Measurements from ENCODE around the gene CREB5.
"Not testable (repeated sequence)": the region's sequence is repeated elsewhere in the genome, so short reads cannot be mapped to it uniquely, and the experiment has no call there.

CREB5 gene

DNA sequence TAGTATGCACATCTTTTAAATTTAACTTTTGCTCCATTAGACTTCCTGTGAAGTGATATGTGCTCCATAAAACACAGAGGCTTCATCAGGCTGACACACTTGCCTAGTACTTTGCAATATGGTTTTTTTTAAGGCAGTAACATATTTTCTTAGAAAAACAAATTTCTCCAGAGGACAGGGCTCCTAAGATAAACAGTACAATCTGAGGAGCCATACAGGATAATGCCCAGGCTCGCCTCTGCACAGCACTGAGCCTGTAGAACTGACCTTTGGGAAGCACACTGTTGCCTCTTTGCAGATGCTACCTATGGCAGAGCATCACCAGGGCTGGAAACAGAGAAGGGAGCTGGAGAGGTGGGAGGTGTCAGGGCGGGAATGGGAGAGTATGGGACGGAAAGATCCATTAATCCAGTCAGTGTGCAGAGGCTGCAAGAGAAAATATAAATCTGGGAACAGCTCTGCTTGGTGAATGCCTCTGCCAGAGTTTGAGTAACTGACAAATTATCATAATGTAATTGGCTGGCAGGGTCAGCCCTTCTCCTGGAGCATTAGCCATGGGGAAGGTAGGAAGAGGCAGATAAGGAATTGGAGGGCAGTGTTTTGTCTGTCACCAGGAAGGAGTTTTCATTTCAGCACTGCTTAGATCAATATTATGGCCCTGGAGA is 132.3 kb downstream of the CREB5 start:
- no peak for DNase-seq

DNA sequence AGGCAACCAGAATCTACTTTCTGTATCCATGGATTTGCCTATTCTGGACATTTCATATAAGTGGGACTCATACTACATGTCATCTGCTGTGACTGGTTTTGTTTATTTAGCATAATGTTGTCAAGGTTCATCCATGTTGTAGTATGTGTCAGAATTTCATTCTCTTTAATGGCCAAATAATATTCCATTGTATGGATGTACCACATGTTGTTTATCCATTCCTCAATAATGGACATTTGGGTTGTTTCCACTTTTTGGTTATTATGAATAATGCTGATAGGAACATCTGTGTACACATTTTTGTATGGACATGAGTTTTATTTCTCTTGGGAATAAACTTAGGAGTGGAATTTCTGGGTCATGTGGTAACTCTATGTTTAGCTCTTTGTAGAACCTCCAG is 133.7 kb downstream of the CREB5 start:
- no peak for DNase-seq

DNA sequence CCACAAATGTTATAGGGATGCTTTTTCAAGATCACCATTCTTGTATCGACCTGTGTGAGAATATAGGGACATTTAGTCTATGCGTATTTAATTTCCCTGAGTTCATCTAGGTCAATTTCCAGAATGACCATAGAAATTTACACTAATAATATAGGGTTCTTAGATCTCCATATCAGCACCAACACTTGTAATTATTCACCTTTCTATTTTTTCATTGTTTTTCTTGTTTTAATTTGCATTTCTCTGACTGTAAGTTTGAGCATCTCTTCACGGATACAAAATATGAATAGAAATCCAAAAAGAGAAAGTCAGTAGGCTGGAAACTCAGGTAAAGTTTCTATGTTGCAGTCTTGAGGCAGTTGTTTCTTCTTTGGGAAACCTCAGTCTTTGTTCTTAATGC is 134.8 kb downstream of the CREB5 start:
- DNase-seq: no peak

DNA sequence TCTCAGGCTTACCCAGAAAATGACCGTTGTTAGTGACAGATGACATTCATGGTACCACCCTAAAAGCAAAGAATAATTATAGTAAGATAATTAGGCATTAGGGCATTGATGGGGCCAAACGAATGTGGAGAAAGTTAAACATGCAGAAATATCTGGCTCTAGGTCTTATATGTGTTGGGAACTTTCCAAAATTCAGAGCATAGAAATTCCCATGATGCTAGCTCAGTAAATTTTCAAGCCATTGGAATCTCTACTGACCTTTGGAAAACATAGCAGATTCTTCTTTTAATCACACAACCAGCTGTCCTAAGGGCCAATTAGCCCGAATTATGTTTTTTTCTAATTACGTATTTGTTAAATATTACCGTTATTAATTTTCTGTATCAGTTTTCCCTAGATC is 136.1 kb downstream of the CREB5 start:
- DNase-seq: no peak

DNA sequence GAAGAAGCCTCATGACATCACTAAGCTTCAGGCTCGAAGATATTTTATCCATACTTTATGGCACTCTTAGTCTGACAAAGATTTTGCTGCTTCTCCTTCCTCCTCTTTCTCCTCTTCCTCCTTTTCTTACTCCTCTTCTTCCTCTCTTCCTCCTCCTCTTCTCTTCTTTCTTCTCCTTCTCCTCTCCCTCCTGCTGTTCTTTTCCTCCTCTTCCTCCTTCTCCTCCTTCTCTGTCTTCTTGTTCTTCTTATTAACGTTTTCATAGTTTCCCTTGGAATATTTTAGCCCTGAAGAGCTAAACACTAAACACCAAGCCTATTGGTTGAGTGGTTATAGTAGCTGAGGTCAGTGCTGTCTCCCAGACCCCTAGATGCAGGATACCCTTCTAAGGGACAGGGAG is 137.7 kb downstream of the CREB5 start:
- DNase-seq: no peak

DNA sequence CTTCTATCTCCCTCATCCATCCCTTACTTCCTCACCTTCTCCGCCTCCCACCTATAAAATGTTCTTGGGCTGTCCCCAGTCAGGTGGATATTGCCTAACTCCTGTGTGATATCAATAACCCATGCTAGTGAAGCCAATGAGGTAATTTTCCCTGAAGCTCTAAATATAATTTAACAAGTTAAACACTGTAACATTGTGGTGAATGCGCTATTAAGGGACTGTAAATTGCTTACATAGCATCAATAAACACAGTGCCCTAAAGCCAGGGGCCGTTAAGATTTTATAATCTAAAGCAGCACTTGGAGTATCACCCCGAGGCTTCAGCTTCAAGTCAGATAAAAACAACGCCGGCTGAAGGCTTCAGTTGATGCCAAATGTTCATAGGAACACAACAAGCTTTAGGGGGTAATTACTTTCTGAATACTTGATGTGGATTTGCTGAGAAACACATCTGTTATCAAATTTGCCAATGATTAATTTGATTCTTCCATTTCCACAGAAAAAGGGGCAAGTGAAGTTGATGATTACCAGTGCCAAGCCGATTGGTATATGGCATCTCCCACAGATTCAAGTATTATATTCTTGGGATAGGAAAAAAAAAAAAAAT is 138.4 kb downstream of the CREB5 start:
- no peak for DNase-seq

DNA sequence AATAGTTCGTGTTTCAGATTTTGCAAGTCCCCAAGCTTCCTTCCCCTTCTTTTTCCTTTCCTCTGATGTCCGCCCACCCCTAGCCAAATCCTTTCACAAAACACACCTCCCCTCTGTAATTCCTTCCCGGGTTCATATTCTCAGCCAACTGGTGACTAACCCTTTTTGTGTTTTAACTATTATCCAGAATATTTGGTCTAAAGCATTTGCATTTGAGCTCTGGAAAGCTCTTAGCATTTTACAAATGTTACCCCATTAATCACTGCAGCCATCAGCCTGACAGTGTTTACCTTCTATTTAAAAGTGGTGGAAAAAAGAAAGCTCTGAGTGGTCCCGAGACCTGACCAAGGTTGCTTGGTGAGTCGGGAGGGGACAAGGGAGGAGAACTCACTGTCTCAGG is 139.0 kb downstream of the CREB5 start:
- no peak for DNase-seq

DNA sequence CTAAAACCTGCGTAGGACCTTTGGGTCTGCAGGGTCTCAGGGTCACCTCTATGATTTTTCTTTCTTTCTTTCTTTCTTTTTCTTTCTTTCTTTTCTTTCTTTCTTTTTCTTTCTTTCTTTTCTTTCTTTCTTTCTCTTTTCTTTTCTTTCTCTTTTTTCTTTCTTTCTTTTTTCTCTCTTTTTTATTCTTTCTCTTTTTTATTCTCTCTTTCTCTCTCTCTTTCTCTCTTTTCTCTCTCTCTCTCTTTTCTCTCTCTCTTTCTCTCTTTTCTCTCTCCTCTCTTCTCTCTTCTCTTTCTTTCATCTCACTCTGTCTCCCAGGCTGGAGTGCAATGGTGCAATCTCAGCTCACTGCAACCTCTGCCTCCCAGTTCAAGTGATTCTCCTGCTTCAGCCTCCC is 139.4 kb downstream of the CREB5 start:
- not testable (repeated sequence) for DNase-seq

DNA sequence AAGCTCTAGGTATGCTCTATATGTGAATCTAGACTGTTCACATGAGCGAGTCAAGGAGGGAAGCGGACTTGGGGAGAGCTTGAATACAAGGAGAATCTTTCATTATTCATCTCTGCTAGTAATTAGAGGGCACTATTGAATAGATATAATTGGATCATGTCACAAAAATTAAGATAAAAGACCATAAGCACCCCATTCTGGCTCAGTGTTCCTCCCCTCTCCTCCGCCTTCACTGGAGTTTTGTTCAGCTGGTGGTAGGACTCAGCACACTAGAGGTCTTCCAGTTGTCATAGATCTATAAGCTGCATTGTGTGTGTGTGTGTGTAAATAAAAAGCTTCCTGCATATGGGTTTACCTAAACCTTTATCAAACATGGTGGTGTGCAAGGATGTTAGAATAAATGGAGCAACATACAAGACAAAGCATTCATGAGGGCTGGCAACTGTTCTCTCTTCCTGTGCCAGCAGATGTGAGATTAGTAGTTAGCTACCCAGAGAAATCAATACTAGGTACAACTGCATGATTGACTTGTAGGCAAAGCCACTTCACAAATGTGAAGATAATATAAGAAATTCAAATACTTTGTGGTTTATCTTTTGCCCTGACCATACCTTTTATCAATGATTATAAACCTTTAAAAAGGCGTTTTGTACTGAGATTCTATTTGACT is 142.6 kb downstream of the CREB5 start:
- no peak for DNase-seq

DNA sequence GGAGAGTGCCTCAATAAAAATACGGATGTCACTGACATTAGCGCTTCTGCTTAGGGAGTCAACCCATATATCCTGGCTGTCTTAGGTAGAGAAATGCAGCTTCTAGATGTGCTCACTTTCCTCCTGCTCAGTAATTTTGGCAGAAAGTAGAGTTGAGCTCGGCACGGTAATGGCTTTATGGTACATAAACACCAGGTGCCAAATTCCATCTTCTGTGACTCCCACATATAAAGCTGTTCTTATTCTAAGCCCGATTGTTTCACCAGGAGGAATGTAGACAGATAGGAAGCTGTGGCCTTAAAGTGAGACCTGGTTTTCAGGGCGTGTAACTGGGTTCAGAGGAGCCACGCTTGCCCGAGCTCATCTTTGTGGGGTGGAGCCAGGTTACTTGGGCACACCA is 143.7 kb downstream of the CREB5 start:
- DNase-seq: no peak

DNA sequence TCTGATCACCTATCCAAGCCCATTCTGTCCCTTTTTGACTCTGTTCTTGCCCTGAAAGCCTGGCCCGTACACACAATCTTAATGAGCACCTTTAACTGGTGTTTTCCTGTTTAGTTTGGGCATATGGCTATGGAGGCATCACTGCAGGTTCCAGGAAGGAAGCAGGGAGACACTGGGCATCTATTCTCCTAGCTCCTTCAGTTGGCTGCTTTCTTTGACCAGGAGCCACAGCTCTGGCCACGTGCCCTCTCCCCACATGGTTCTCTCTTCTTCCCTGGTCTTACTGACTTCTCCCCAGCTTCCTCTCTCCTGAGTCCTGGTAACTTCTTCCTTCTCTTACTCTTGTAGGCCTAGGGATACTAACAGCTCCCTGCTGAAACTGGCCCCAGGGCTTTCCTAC is 144.4 kb downstream of the CREB5 start:
- no peak for DNase-seq

DNA sequence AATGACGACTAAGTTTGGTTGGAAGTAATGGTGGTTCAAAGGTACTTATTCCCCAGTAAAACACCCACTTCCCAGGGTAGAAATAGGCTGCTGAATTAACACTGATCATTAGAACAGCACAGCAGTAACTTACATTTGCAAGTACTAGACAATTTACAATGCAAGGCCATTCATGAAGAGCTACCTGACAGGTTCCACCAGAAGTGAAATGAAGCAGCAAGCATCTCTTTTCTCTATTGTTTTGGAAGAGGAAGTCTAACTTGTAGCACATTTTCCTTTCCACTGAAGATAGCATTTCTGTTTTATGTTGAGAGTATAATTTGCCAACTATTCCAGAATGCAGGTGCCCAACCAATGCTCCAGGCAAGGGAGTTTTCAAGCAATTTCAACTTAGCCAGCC is 145.9 kb downstream of the CREB5 start:
- no peak for DNase-seq

DNA sequence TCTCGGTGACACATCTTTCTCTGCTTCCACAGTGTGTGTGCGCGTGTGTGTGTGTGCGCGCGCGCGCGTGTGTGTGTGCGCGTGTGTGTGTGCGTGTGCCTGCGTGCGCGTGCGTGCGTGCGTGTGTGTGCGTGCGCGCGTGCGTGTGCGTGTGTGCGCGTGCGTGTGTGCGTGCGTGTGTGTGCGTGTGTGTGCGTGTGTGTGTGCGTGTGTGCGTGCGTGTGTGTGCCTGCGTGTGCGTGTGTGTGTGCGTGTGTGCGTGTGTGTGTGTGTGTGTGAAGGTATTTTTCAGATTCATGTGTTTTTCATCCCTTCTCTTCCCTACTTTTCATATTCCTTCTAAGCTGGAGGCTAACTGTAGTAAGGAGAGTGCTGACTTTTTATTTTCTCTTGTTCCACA is 148.4 kb downstream of the CREB5 start:
- DNase-seq: no peak

DNA sequence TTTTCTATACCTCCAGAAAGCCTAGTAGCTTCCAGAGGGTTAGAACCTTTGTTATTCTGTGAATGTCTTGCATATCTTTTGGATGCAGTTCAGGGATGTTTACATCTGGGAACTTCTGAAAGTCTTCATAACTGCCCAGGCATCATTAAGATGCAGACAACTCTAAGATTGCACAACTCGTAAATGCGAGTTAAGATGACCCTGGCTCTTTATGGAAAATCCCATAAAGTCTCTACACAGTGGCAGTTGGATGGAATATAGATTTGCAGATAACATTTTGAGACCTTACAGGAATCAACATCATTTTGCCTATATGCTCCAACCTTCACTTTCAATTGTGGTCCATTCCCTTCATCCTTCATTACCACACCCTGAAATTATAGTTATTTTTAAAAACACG is 151.7 kb downstream of the CREB5 start:
- no peak for DNase-seq

DNA sequence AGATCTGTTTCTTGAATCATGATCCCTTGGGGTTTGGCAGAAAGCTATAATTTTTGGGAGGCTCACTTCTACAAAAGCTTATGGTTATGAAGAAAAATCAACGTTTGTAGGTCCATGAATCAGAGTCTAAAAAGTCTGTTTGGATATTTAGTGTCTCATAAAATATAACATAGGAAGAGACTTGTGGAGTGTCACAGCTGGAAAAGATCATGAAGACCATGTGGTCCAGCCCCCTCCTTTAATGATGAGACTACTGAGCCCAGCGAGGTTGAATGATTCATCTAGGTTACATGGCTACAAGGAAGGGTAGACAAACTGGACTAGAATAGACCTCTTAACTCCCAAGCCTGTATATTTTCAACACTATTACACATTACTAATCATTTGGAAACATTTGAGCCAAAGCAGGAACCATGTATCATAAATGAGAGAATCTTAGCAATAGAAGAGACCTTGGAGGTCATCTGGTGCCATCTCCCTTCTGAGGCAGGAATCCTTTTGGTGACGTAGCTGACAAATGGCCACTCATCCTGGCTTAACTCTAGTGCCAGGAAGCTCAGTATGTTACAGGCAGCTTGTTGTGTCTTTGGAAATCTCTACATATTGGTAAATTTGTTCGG is 152.5 kb downstream of the CREB5 start:
- no peak for DNase-seq

DNA sequence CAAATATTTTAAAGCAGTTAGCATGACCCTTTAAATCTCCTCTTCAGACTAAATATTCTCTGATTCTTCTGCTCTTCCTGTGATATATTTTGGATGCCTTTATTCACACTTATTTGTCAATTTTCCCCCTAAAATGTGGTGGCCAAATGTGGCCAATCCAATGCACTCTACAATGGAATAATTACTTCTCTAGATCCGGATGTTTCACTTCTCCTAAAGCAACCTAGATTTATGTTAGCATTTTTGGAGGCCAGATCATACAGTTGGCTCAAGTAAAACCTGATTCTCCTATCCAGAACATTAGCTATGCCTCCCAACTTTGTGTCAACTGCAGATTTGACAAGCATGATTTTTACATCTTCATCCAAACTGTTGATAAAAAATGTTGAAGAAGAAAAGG is 153.7 kb downstream of the CREB5 start:
- no peak for DNase-seq

DNA sequence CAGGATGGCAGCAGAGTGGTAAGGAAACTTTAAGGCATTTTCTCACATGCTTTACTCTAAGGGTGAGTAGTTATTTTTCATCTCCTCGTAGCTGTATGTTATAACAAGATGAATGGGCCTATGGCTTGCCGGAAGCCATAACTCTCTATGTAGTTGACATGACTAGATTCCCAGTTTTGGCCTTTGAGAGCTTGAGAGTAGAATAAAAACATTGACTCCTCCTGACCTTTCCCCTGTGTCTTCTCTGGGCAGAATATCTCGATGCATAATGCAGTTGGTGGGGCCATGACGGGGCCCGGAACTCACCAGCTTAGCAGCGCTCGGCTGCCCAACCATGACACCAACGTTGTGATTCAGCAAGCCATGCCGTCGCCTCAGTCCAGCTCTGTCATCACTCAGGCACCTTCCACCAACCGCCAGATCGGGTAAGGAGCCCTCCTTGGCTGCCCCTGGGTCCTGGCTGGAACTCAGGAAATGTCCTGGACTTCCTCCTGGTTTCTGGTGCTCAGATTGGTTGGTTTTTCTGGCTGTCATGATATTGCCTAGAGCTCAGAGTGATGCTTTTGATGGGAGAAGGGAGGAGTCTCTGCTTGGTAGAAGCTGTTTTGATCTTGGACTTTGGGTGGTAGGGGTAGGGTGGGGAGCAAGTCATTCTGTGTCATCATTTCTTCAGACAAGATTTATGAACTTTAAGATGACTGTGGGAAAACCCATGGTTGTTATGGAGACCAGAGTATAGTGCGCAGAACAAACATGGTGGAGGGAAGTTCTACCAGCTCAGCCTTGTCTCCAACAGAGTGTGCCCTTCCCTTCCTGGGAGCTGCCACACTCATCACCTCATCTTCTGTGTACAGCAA is 158.0 kb downstream of the CREB5 start:
- no peak for DNase-seq

DNA sequence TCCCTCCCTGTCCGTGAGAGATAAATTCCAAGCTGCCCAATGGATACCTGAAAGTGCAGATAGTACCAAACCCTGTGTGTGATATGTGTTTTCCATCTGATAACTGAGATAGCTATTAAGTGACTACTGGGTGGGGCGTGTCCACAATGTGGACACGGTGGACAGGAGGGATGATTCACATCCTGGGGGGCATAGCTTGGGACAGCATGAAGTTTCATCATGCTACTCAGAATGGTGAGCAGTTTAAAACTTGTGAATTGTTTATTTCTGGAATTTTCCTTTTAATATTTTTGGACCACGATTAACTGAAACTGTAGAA is 158.6 kb downstream of the CREB5 start:
- no peak for DNase-seq

DNA sequence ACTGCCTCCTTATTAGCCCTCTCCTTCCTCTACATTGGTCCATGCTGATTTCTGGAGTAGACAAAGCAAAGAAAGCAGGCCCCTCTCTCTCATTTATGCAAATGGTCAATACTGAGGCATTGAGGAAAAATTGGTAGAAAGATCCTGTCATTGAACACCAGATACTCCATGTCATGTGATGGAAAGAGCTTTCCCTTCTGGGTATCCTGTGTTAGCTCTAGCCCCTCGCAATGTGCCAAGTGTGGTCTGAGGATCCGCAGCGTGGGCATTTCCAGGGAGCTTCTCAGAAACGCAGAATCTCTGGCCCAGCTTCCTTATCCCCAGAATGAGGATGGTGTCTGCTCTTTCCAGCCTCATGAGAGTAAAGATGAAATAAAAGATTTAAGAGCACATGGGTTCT is 159.1 kb downstream of the CREB5 start:
- DNase-seq: no peak

DNA sequence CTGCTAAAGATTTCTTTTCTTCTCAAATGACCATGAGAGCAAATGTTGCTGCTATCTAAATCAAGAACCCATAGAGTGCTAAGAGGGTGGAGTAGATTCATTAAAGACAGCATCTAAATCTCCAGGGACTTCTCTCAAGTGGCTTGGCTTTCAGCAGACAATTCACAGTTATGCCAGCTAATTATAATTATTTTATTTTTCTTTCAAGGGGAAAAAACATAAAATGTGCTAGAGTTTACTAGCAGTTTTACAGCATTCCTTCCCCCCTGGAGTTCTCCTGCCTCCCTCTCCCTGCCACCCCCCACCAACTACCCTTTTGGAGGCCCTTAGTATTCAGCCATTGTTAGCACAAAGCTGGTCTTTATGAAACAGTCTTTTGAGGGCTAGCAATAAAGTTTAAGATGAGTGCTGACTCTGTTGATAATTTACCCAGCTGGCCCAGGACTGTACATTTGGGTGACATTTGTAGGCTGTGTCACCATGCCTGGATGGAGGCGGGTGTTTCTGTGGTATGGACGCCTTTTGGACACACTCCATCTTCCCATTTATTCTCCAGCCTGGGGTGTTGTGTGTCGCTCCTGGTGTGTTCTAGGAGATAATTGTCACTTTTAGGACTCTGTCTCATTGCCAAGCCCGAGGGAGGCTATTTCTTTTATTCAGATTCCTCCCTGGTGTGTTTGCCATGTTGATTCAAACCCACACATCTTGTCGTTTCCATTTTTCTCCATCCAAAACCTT is 160.2 kb downstream of the CREB5 start:
- peak in 1 of 56 donors; percentile 6 for DNase-seq

DNA sequence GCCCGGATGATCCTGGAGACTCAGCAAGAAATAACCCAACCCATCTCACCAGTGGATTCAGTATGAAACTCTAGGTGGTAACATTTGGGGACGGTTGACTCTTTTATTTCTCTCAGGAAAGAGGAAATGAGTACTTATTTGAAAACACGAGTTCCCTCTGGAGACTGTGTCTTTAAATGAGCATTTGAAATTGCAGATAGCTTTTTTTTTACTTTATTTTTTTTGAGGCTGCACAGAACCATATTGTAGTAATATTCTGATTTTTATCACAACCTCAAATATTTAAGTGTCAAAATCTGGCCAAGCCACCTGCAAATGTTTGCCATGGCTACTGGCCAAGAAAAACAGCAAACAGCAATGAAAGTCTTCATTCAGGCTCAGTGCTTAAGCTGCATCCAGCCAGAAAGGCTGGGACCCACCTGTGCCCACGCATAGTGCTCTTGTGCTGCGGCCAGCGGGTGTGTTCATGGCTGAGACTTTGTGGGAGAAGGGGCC is 160.8 kb downstream of the CREB5 start:
- DNase-seq: peak in 1 of 56 donors; percentile 1

Measured in amygdala (tissue), 56 donors.